ENCODE data around the gene PCDHGA9.
"Not testable (repeated sequence)": the region's sequence is repeated elsewhere in the genome, so short reads cannot be mapped to it uniquely, and the experiment has no call there.

Gene PCDHGA9

GRCh38 chr5:141384471-141385267 is 17.9 kb upstream of the PCDHGA9 start:
- no peak for DNase-seq (ENCODE audit: low read depth)

DNA sequence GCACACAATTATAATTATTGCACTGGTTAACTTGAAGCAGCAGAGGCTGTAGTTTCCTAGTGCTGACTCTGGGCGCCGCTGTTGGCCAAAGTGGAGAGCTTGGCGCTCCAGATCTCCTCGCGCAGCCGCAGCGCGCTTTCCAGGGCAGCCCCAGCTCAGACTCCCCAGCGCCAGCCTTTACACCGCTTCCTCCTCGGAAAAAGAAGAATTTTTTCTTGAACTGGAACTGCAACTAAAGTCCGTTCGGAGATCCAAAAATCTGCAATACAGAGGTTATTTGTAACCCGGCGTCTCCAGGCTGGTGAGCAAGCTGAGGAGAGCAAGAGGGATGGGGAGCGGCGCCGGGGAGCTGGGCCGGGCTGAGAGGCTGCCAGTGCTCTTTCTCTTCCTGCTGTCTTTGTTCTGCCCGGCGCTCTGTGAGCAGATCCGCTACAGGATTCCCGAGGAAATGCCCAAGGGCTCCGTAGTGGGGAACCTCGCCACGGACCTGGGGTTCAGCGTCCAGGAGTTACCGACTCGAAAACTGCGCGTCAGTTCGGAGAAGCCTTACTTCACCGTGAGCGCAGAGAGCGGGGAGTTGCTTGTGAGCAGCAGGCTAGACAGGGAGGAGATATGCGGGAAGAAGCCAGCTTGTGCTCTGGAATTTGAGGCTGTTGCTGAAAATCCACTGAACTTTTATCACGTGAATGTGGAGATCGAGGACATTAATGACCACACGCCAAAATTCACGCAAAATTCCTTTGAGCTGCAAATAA is 14.8 kb upstream of the PCDHGA9 start, which contains the start of gene PCDHGB4:
PCDHGB4 (plus strand) TSS at position 142 of the 755 bp plus-strand sequence; CDS start at position 329, 187 bp downstream.
- not testable (repeated sequence) for DNase-seq (ENCODE audit: low read depth)

DNA sequence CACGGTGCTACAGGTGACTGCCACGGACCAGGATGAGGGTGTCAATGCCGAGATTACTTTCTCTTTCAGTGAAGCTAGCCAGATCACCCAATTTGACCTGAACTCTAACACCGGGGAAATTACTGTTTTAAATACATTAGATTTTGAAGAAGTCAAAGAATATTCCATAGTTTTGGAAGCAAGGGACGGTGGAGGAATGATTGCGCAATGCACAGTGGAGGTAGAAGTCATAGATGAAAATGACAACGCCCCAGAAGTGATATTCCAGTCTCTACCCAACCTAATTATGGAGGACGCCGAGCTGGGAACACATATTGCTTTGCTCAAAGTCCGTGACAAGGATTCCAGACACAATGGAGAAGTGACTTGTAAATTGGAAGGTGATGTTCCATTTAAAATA is 13.9 kb upstream of the PCDHGA9 start:
- DNase-seq (ENCODE audit: low read depth), result no peak

- DNase-seq (ENCODE audit: low read depth), result no peak
Measured at GRCh38 chr5:141389153-141390042, 13.2 kb upstream of the PCDHGA9 start.

DNA sequence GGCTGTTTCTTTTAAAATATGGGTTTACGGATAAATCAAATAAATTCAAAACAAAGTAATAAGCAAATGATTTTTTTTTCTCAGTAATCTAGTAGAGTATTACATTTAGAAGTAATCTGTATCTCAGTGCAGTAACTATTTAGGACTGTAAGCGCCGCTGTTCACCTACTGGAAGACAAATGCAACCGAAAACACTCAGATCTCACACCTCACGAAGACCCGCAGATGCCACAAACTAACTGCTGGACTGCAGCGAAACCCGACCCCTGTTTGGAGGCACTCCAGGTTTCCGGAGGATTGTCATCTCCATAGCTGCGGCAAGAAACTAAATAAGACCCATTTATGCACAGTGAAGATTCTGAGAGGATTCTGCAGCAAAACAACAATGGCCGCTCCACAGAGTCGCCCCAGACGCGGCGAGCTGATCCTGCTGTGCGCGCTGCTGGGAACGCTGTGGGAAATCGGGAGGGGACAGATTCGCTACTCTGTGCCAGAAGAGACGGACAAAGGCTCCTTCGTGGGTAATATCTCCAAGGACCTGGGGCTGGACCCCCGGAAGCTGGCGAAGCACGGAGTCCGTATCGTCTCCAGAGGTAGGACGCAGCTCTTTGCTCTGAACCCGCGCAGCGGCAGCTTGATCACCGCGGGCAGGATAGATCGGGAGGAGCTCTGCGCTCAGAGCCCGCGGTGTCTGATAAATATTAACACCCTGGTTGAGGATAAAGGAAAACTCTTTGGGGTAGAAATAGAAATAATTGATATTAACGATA is 10.0 kb upstream of the PCDHGA9 start, which contains the start of gene PCDHGA8:
PCDHGA8 (plus strand) TSS at position 205 of the 770 bp plus-strand sequence; CDS start at position 386, 181 bp downstream.
- DNase-seq (ENCODE audit: low read depth), result no peak

DNA sequence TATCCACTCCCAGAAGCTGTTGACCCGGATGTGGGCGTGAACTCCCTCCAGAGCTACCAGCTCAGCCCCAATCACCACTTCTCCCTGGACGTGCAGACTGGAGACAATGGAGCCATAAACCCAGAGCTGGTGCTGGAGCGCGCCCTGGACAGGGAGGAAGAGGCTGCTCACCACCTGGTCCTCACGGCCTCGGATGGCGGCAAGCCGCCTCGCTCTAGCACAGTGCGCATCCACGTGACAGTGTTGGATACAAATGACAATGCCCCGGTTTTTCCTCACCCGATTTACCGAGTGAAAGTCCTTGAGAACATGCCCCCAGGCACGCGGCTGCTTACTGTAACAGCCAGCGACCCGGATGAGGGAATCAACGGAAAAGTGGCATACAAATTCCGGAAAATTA is 9.3 kb upstream of the PCDHGA9 start:
- no peak for DNase-seq (ENCODE audit: low read depth)

- not testable (repeated sequence) for DNase-seq (ENCODE audit: low read depth)
Measured at GRCh38 chr5:141394401-141395187, 8.0 kb upstream of the PCDHGA9 start.

GRCh38 chr5:141397756-141398551 is 4.6 kb upstream of the PCDHGA9 start, which contains the start of gene PCDHGB5:
TSS of gene PCDHGB5 (plus strand) at chr5:141397947. CDS start at chr5:141398128, 181 bp downstream.
- not testable (repeated sequence) for DNase-seq (ENCODE audit: low read depth)

- no peak for DNase-seq (ENCODE audit: low read depth)
Measured at GRCh38 chr5:141398608-141399007, 4.0 kb upstream of the PCDHGA9 start.

GRCh38 chr5:141399555-141400258 is 2.9 kb upstream of the PCDHGA9 start:
- no peak for DNase-seq (ENCODE audit: low read depth)

DNA sequence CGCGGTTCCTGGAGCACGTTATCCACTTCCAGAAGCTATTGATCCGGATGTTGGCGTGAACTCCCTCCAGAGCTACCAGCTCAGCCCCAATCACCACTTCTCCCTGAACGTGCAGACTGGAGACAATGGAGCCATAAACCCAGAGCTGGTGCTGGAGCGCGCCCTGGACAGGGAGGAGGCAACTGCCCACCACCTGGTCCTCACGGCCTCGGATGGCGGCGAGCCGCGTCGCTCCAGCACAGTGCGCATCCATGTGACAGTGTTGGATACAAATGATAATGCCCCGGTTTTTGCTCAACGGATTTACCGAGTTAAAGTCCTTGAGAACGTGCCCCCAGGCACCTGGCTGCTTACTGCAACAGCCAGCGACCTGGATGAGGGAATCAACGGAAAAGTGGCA is 809 bp downstream of the PCDHGA9 start:
- DNase-seq (ENCODE audit: low read depth), result no peak

DNA sequence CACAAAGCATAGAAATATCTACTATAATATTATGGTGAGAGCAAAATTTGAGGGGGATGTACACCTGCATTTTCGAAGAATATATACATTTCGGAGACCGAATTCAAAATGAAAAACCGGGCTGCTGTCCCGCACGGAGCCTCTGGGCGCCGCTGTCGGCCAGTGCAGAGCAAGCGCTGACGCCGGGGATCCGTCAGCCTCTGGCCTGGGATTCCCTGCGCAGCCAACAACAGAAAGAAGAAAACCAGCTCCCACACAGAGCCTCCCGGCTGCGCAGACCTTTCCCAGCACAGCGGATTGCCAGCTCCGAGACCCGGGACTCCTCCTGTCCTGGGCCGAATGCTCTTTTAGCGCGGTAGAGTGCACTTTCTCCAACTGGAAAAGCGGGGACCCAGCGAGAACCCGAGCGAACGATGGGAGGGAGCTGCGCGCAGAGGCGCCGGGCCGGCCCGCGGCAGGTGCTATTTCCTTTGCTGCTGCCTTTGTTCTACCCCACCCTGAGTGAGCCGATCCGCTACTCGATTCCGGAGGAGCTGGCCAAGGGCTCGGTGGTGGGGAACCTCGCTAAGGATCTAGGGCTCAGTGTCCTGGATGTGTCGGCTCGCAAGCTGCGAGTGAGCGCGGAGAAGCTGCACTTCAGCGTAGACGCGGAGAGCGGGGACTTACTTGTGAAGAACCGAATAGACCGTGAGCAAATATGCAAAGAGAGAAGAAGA is 5.4 kb downstream of the PCDHGA9 start, which contains the start of gene PCDHGB6:
PCDHGB6 (plus strand) TSS at position 232 of the 716 bp plus-strand sequence; CDS start at position 414, 182 bp downstream.
- DNase-seq (ENCODE audit: low read depth), result not testable (repeated sequence)

DNA sequence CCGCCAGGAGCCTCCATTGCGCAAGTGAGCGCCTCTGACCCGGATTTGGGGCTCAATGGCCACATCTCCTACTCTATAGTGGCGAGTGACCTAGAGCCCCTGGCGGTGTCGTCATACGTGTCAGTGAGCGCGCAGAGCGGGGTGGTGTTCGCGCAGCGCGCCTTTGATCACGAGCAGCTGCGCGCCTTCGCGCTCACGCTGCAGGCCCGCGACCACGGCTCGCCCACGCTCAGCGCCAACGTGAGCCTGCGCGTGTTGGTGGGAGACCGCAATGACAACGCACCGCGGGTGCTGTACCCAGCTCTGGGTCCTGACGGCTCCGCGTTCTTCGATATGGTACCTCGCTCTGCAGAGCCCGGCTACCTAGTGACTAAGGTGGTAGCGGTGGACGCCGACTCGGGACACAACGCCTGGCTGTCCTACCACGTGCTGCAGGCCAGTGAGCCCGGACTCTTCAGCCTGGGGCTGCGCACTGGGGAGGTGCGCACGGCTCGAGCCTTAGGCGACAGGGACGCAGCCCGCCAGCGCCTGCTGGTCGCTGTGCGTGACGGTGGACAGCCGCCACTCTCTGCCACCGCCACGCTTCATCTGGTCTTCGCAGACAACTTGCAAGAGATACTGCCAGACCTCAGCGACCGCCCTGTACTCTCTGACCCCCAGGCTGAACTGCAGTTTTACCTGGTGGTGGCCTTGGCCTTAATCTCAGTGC is 7.2 kb downstream of the PCDHGA9 start:
- no peak for DNase-seq (ENCODE audit: low read depth)

DNA sequence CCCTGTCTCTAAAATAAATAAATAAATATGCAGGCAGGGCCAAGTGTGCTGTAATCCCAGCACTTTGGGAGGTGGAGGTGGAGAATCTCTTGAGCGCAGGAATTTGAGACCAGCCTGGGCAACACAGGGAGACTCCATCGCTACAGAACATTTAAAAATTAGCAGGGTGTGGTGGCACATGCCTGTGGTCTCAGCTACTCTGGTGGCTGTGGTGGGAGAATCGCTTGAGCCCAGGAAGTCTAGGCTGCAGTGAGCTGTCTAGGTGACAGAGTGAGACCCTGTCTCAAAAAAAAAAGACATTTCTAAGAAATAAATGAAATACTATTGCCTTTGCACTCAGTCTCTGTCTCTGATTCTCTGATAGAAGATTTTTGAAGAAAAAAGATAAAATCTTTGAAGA is 9.0 kb downstream of the PCDHGA9 start:
- no peak for DNase-seq (ENCODE audit: low read depth)

- DNase-seq (ENCODE audit: low read depth), result no peak
Measured at GRCh38 chr5:141412854-141413539, 10.4 kb downstream of the PCDHGA9 start, which contains the start of gene PCDHGA10. TSS of gene PCDHGA10 (plus strand) at chr5:141412987. CDS start at chr5:141413176, 189 bp downstream.

DNA sequence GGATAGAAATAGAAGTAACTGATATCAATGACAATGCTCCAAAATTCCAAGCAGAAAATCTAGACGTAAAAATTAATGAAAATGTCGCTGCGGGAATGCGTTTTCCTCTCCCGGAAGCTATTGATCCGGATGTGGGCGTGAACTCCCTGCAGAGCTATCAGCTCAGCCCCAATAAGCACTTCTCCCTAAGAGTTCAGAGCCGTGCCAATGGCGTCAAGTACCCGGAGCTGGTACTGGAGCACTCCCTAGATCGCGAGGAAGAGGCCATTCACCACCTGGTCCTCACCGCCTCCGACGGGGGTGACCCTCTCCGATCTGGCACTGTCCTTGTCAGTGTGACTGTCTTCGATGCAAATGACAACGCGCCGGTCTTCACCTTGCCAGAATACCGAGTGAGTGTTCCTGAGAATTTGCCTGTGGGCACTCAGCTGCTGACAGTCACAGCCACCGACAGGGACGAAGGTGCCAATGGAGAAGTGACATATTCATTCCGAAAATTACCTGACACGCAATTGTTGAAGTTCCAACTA is 11.0 kb downstream of the PCDHGA9 start:
- no peak for DNase-seq (ENCODE audit: low read depth)
